ENCODE measurements around the gene CLDN20. TPM values are rescaled to one million over a fixed set of nuclear protein-coding genes. Genes with fewer than 3 reads are reported as not detected.
"Not testable (repeated sequence)": the region's sequence is repeated elsewhere in the genome, so short reads cannot be mapped to it uniquely, and the experiment has no call there.

Gene CLDN20
- polyA plus RNA-seq, 2 donors = not detected

- no peaks in the 10 kb centered on the region for H3K36me3 ChIP-seq (ENCODE audit: control insufficient read depth in 2 of 2, insufficient read depth in 2 of 2, low read length in 1 of 2)
- H3K9me3 ChIP-seq (ENCODE audit: control insufficient read depth in 2 of 2, insufficient read depth in 1 of 2, low read depth in 1 of 2, low read length in 1 of 2) = peaks cover 0 to 2% of the 10 kb centered on the region in 2 donors
- no peak overlapping the region for H3K4me3 ChIP-seq (ENCODE audit: low read depth in 1 of 2, low read length in 2 of 2)
- 88 to 89% methylated on average over 7 of the region's 7 CpGs for WGBS, 2 donors
- no peak overlapping the region for H3K27ac ChIP-seq (ENCODE audit: low read depth in 2 of 2, low read length in 1 of 2)
- peaks cover 2 to 7% of the 10 kb centered on the region in 2 donors for H3K4me1 ChIP-seq (ENCODE audit: control insufficient read depth in 2 of 2, insufficient read depth in 2 of 2, low read length in 1 of 2)
- no peaks in the 10 kb centered on the region for H3K27me3 ChIP-seq (ENCODE audit: control insufficient read depth in 1 of 2, insufficient read depth in 2 of 2, low read length in 2 of 2)
These were observed 39.2 kb upstream of the CLDN20 start for GRCh38 chr6:155224618-155225017.

- H3K4me1 ChIP-seq (ENCODE audit: control insufficient read depth in 2 of 2, insufficient read depth in 2 of 2, low read length in 1 of 2) = no peaks in the 10 kb centered on the region
- no peak overlapping the region for H3K27ac ChIP-seq (ENCODE audit: low read depth in 2 of 2, low read length in 1 of 2)
- no peaks in the 10 kb centered on the region for H3K36me3 ChIP-seq (ENCODE audit: control insufficient read depth in 2 of 2, insufficient read depth in 2 of 2, low read length in 1 of 2)
- peaks cover 0 to 2% of the 10 kb centered on the region in 2 donors for H3K9me3 ChIP-seq (ENCODE audit: control insufficient read depth in 2 of 2, insufficient read depth in 1 of 2, low read depth in 1 of 2, low read length in 1 of 2)
- no peak overlapping the region for H3K4me3 ChIP-seq (ENCODE audit: low read depth in 1 of 2, low read length in 2 of 2)
- no peaks in the 10 kb centered on the region for H3K27me3 ChIP-seq (ENCODE audit: control insufficient read depth in 1 of 2, insufficient read depth in 2 of 2, low read length in 2 of 2)
- WGBS, 2 donors = 93 to 94% methylated on average over 4 of the region's 4 CpGs
These were observed 36.8 kb upstream of the CLDN20 start for GRCh38 chr6:155227046-155227445.

GRCh38 chr6:155228546-155229166, 35.2 kb upstream of the CLDN20 start:
- Histone ChIP-seq H3K27ac (ENCODE audit: low read depth in 2 of 2, low read length in 1 of 2) (peak overlapping the region; percentile 33 to 48), H3K27me3 (ENCODE audit: control insufficient read depth in 1 of 2, insufficient read depth in 2 of 2, low read length in 2 of 2) (no peaks in the 10 kb centered on the region)

DNA sequence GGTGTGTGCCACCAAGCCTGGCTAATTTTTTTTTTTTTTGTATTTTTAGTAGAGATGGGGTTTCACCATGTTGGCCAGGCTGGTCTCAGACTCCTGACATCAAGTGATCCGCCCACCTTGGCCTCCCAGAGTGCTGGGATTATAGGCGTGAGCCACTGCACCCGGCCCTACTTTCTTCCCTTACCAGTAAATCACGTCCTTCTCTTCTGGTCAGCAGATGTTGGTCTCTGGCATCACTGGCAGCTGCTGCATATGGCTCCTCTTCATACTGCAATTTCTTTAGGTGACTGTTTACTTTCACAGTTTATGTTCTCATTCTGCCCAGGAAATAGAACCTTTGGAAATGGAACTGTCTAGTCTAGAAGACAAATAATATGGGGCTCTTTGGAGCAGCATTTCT, 32.8 kb upstream of the CLDN20 start:
- not testable (repeated sequence) for H3K27ac ChIP-seq (ENCODE audit: low read depth in 2 of 2, low read length in 1 of 2); H3K4me1 ChIP-seq (ENCODE audit: control insufficient read depth in 2 of 2, insufficient read depth in 2 of 2, low read length in 1 of 2)
- 81 to 87% methylated on average over 4 of the region's 4 CpGs for WGBS, 2 donors

More at GRCh38 chr6:155228546-155229166, 35.2 kb upstream of the CLDN20 start:
- Histone ChIP-seq H3K4me1 (ENCODE audit: control insufficient read depth in 2 of 2, insufficient read depth in 2 of 2, low read length in 1 of 2) (no peaks in the 10 kb centered on the region), H3K36me3 (ENCODE audit: control insufficient read depth in 2 of 2, insufficient read depth in 2 of 2, low read length in 1 of 2) (no peaks in the 10 kb centered on the region), H3K9me3 (ENCODE audit: control insufficient read depth in 2 of 2, insufficient read depth in 1 of 2, low read depth in 1 of 2, low read length in 1 of 2) (peaks cover 0 to 2% of the 10 kb centered on the region in 2 donors), H3K4me3 (ENCODE audit: low read depth in 1 of 2, low read length in 2 of 2) (peak overlapping the region in 1 of 2 donors; percentile 5)
- 49 to 57% methylated on average over 13 of the region's 13 CpGs for WGBS, 2 donors

DNA sequence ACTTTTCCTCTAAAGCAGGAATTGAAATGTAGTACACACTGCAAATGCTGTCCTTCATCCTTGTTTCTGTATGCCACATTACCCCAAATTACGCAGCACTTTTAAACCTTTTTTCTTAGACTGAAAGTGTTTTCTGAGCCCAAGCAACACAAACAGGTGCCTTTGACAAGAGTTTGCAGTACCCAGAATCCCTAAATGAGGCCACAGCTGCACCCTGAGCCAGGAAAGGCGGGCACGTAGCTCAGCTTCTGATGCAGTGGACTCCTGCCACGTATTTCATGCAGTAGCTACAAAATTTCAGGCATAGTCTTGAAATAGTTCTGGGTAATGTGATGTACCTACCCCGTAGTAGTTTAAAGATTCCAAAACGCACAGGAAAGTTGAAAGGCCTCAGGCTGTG, 31.0 kb upstream of the CLDN20 start:
- 73 to 82% methylated on average over 6 of the region's 6 CpGs for WGBS, 2 donors
- no peaks in the 10 kb centered on the region for H3K27me3 ChIP-seq (ENCODE audit: control insufficient read depth in 1 of 2, insufficient read depth in 2 of 2, low read length in 2 of 2)
- no peak overlapping the region for H3K4me3 ChIP-seq (ENCODE audit: low read depth in 1 of 2, low read length in 2 of 2)
- H3K36me3 ChIP-seq (ENCODE audit: control insufficient read depth in 2 of 2, insufficient read depth in 2 of 2, low read length in 1 of 2) = no peaks in the 10 kb centered on the region
- H3K4me1 ChIP-seq (ENCODE audit: control insufficient read depth in 2 of 2, insufficient read depth in 2 of 2, low read length in 1 of 2) = no peaks in the 10 kb centered on the region
- no peak overlapping the region for H3K27ac ChIP-seq (ENCODE audit: low read depth in 2 of 2, low read length in 1 of 2)
- peaks cover 2 to 3% of the 10 kb centered on the region in 2 donors for H3K9me3 ChIP-seq (ENCODE audit: control insufficient read depth in 2 of 2, insufficient read depth in 1 of 2, low read depth in 1 of 2, low read length in 1 of 2)

More for the DNA sequence above, 32.8 kb upstream of the CLDN20 start:
- H3K9me3 ChIP-seq (ENCODE audit: control insufficient read depth in 2 of 2, insufficient read depth in 1 of 2, low read depth in 1 of 2, low read length in 1 of 2); H3K4me3 ChIP-seq (ENCODE audit: low read depth in 1 of 2, low read length in 2 of 2); H3K27me3 ChIP-seq (ENCODE audit: control insufficient read depth in 1 of 2, insufficient read depth in 2 of 2, low read length in 2 of 2); H3K36me3 ChIP-seq (ENCODE audit: control insufficient read depth in 2 of 2, insufficient read depth in 2 of 2, low read length in 1 of 2): not testable (repeated sequence)

DNA sequence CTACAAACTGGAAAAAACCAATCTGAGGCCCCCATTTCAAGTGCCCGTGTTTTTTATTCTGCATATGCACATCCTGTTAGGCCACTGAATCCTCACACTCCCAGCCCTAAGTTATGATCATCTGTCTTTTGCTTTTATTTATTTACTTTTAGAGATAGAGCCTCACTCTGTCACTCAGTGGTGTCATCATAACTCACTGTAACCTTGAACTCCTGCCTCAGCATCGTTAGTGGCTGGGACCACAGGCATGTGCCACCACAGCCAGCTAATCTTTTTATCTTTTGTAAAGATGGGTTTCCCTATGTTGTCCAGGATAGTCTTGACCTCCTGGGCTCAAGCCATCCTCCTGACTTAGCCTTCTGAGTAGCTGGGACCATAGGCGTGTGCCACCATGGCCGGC, 29.6 kb upstream of the CLDN20 start:
- Histone ChIP-seq H3K9me3 (ENCODE audit: control insufficient read depth in 2 of 2, insufficient read depth in 1 of 2, low read depth in 1 of 2, low read length in 1 of 2) (peaks cover 2 to 3% of the 10 kb centered on the region in 2 donors), H3K27me3 (ENCODE audit: control insufficient read depth in 1 of 2, insufficient read depth in 2 of 2, low read length in 2 of 2) (no peaks in the 10 kb centered on the region), H3K36me3 (ENCODE audit: control insufficient read depth in 2 of 2, insufficient read depth in 2 of 2, low read length in 1 of 2) (no peaks in the 10 kb centered on the region), H3K27ac (ENCODE audit: low read depth in 2 of 2, low read length in 1 of 2) (no peak overlapping the region), H3K4me3 (ENCODE audit: low read depth in 1 of 2, low read length in 2 of 2) (no peak overlapping the region), H3K4me1 (ENCODE audit: control insufficient read depth in 2 of 2, insufficient read depth in 2 of 2, low read length in 1 of 2) (no peaks in the 10 kb centered on the region)
- WGBS, 2 donors = 88 to 93% methylated on average over 4 of the region's 4 CpGs

DNA sequence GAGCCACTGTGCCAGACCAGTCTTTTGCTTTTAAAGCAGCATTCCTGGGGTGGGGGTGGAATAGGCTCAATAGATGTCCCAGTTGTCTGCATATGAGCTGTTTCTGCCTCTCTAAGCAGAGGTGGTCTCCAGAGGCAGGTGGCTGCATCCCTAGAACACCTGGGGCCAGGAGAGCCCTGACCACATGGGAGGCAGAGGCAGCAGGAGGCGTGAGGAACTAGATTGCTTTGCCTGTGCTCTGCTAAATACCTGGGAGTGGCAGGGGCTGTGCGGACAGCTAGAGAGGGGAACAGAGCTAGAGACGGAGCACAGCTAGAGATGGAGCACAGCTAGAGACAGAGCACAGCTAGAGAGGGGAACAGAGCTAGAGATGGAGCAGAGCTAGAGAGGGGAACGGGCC, 29.1 kb upstream of the CLDN20 start:
- Histone ChIP-seq H3K27me3 (ENCODE audit: control insufficient read depth in 1 of 2, insufficient read depth in 2 of 2, low read length in 2 of 2) (no peaks in the 10 kb centered on the region), H3K27ac (ENCODE audit: low read depth in 2 of 2, low read length in 1 of 2) (peak overlapping the region in 1 of 2 donors; percentile 26), H3K4me1 (ENCODE audit: control insufficient read depth in 2 of 2, insufficient read depth in 2 of 2, low read length in 1 of 2) (peaks cover 0 to 1% of the 10 kb centered on the region in 2 donors), H3K4me3 (ENCODE audit: low read depth in 1 of 2, low read length in 2 of 2) (no peak overlapping the region), H3K36me3 (ENCODE audit: control insufficient read depth in 2 of 2, insufficient read depth in 2 of 2, low read length in 1 of 2) (no peaks in the 10 kb centered on the region), H3K9me3 (ENCODE audit: control insufficient read depth in 2 of 2, insufficient read depth in 1 of 2, low read depth in 1 of 2, low read length in 1 of 2) (peaks cover 2 to 3% of the 10 kb centered on the region in 2 donors)
- WGBS, 2 donors = 83 to 92% methylated on average over 4 of the region's 4 CpGs

DNA sequence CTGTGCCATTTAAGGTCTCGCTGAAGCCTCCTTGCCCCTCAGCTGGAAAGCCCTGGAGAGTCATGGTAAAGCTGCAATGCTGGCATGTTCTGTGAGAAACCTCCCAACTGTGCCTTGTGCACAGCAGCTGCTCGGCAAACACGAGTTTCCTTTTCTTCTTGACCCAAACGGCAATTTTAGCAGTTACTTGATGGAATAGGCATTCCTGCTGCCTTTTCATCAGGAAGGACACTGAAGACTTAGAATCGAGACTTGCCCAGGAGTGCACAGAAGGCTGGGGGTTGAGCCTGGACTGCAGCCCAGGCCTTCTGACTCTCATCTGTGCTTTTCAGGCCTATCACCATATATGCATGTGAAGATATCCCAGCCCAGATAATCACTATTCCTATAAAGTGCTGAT, 28.7 kb upstream of the CLDN20 start:
- H3K9me3 ChIP-seq (ENCODE audit: control insufficient read depth in 2 of 2, insufficient read depth in 1 of 2, low read depth in 1 of 2, low read length in 1 of 2) = peaks cover 2 to 3% of the 10 kb centered on the region in 2 donors
- peak overlapping the region in 1 of 2 donors; percentile 26 for H3K27ac ChIP-seq (ENCODE audit: low read depth in 2 of 2, low read length in 1 of 2)
- WGBS, 2 donors = 63 to 64% methylated on average over 5 of the region's 5 CpGs
- H3K4me3 ChIP-seq (ENCODE audit: low read depth in 1 of 2, low read length in 2 of 2) = no peak overlapping the region
- H3K36me3 ChIP-seq (ENCODE audit: control insufficient read depth in 2 of 2, insufficient read depth in 2 of 2, low read length in 1 of 2) = no peaks in the 10 kb centered on the region
- H3K4me1 ChIP-seq (ENCODE audit: control insufficient read depth in 2 of 2, insufficient read depth in 2 of 2, low read length in 1 of 2) = peaks cover 0 to 3% of the 10 kb centered on the region in 2 donors
- H3K27me3 ChIP-seq (ENCODE audit: control insufficient read depth in 1 of 2, insufficient read depth in 2 of 2, low read length in 2 of 2) = no peaks in the 10 kb centered on the region

DNA sequence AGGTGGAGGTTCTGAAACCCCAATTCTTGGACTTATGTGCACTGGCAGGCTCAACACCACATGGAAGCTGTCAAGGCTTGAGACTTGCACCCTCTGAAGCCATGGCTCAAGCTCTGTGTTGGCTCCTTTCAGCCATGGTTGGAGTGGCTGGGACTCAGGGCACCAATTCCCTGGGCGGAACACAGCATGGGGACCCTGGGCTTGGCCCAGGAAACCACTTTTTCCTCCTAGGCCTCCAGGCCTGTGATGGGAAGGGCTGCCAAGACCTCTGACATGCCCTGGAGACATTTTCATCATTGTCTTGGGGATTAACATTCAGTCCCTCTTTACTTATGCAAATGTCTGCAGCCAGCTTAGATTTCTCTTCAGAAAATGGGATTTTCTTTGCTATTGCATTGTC, 26.2 kb upstream of the CLDN20 start:
- Histone ChIP-seq H3K27me3 (ENCODE audit: control insufficient read depth in 1 of 2, insufficient read depth in 2 of 2, low read length in 2 of 2) (no peaks in the 10 kb centered on the region), H3K27ac (ENCODE audit: low read depth in 2 of 2, low read length in 1 of 2) (no peak overlapping the region), H3K4me3 (ENCODE audit: low read depth in 1 of 2, low read length in 2 of 2) (no peak overlapping the region), H3K4me1 (ENCODE audit: control insufficient read depth in 2 of 2, insufficient read depth in 2 of 2, low read length in 1 of 2) (peaks cover 0 to 3% of the 10 kb centered on the region in 2 donors), H3K36me3 (ENCODE audit: control insufficient read depth in 2 of 2, insufficient read depth in 2 of 2, low read length in 1 of 2) (no peaks in the 10 kb centered on the region), H3K9me3 (ENCODE audit: control insufficient read depth in 2 of 2, insufficient read depth in 1 of 2, low read depth in 1 of 2, low read length in 1 of 2) (peaks cover 2 to 3% of the 10 kb centered on the region in 2 donors)
- WGBS, 2 donors = 77 to 95% methylated on average over 1 of the region's 1 CpG

Measured in esophagus (tissue), 2 donors.